Activated effector memory CD4-positive, alpha-beta T cell treated with anti-CD3 and anti-CD28 coated beads, Interleukin-2, amount 50 U/mL, for 16 hours (primary cell): ENCODE results near the gene CLDN2.

ENCODE experiments used
- DNase-seq: peaks from one replicate; pipeline ENCODE4 v3.0.0-alpha.2; 2020

CLDN2 gene

GRCh38 chrX:106927023-106927422 lies 6.8 kb downstream of the CLDN2 start:
- no peak for DNase-seq

GRCh38 chrX:106927700-106928099 lies 7.5 kb downstream of the CLDN2 start:
- DNase-seq, result no peak

- DNase-seq, result no peak
Observed at GRCh38 chrX:106928227-106928626, 8.0 kb downstream of the CLDN2 start.

GRCh38 chrX:106931831-106932491 lies 11.8 kb downstream of the CLDN2 start:
- DNase-seq, result no peak

GRCh38 chrX:106932492-106932923 lies 12.3 kb downstream of the CLDN2 start:
- no peak for DNase-seq

- no peak for DNase-seq
Observed at GRCh38 chrX:106932960-106933537, 12.8 kb downstream of the CLDN2 start.

GRCh38 chrX:106933538-106933961 lies 13.3 kb downstream of the CLDN2 start:
- no peak for DNase-seq

GRCh38 chrX:106935175-106935574 lies 15.0 kb downstream of the CLDN2 start:
- no peak for DNase-seq

GRCh38 chrX:106936246-106936645 lies 16.0 kb downstream of the CLDN2 start:
- no peak for DNase-seq

- DNase-seq, result no peak
Observed at GRCh38 chrX:106939566-106939965, 19.4 kb downstream of the CLDN2 start.

- no peak for DNase-seq
Observed at GRCh38 chrX:106940068-106940467, 19.9 kb downstream of the CLDN2 start.

GRCh38 chrX:106946464-106946863 lies 26.3 kb downstream of the CLDN2 start:
- no peak for DNase-seq

- no peak for DNase-seq
Observed at GRCh38 chrX:106948641-106949040, 28.4 kb downstream of the CLDN2 start.

GRCh38 chrX:106949366-106949765 lies 29.2 kb downstream of the CLDN2 start:
- DNase-seq, result no peak

- no peak for DNase-seq
Observed at GRCh38 chrX:106950381-106950780, 30.2 kb downstream of the CLDN2 start.

- no peak for DNase-seq
Observed at GRCh38 chrX:106951230-106951629, 31.0 kb downstream of the CLDN2 start.

GRCh38 chrX:106952089-106952488 lies 31.9 kb downstream of the CLDN2 start:
- DNase-seq, result no peak

- no peak for DNase-seq
Observed at GRCh38 chrX:106952538-106952937, 32.3 kb downstream of the CLDN2 start.

GRCh38 chrX:106952988-106953387 lies 32.8 kb downstream of the CLDN2 start:
- no peak for DNase-seq

GRCh38 chrX:106954041-106954440 lies 33.8 kb downstream of the CLDN2 start:
- DNase-seq, result no peak

- DNase-seq, result no peak
Observed at GRCh38 chrX:106955004-106955772, 35.0 kb downstream of the CLDN2 start.

- no peak for DNase-seq
Observed at GRCh38 chrX:106957856-106958255, 37.7 kb downstream of the CLDN2 start.

GRCh38 chrX:106959901-106960300 lies 39.7 kb downstream of the CLDN2 start:
- DNase-seq, result no peak

GRCh38 chrX:106963111-106963510 lies 42.9 kb downstream of the CLDN2 start:
- DNase-seq, result no peak
